Astrocyte (in vitro differentiated cells and primary cell): ENCODE data around the gene NUDT14. TPM values are rescaled to one million over a fixed set of nuclear protein-coding genes. Genes with fewer than 3 reads are reported as not detected.

Experiments
- DNase-seq: peaks from one replicate; pipeline ENCODE4 v3.0.0-alpha.2; 2010; ENCODE audit warnings: low read depth
- FAIRE-seq: peaks from 2 replicates; lab custom pipeline; 2011; peaks lifted over from hg19 to GRCh38; lab: Jason Lieb, UNC
- H2AFZ ChIP-seq: 2 replicates; pipeline ENCODE4 v1.6.0; 2012; ENCODE audit warnings: low read depth, low read length, inconsistent platforms
- H3K27ac ChIP-seq: 2 replicates; pipeline ENCODE4 v1.5.1; 2011; ENCODE audit warnings: low read depth, low read length, inconsistent platforms
- H3K27me3 ChIP-seq: 2 replicates; pipeline ENCODE4 v1.6.0; 2011; ENCODE audit warnings: low read length, inconsistent platforms; ENCODE audit not compliant: insufficient read depth
- H3K36me3 ChIP-seq: 2 replicates; pipeline ENCODE4 v1.5.1; 2011; ENCODE audit warnings: low read length, inconsistent platforms; ENCODE audit not compliant: insufficient read depth
- H3K4me1 ChIP-seq: 2 replicates; pipeline ENCODE4 v1.5.1; 2011; ENCODE audit warnings: low read length, inconsistent platforms; ENCODE audit not compliant: insufficient read depth
- H3K4me2 ChIP-seq: 2 replicates; pipeline ENCODE4 v1.6.0; 2012; ENCODE audit warnings: low read length, inconsistent platforms
- H3K4me3 ChIP-seq: 2 replicates; pipeline ENCODE4 v1.5.1; 2011; ENCODE audit warnings: low read depth, mild to moderate bottlenecking, low read length, inconsistent platforms; ENCODE audit not compliant: insufficient read depth
- H3K79me2 ChIP-seq: 2 replicates; pipeline ENCODE4 v1.6.0; 2012; ENCODE audit warnings: mild to moderate bottlenecking, low read length, inconsistent platforms; ENCODE audit not compliant: insufficient read depth
- H3K9ac ChIP-seq: 2 replicates; pipeline ENCODE4 v1.6.0; 2012; ENCODE audit warnings: mild to moderate bottlenecking, low read length, inconsistent platforms
- H3K9me3 ChIP-seq: 2 replicates; pipeline ENCODE4 v1.5.1; 2012; ENCODE audit warnings: low read depth, mild to moderate bottlenecking, low read length, inconsistent platforms; ENCODE audit not compliant: insufficient read depth
- H4K20me1 ChIP-seq: 2 replicates; pipeline ENCODE4 v1.6.0; 2012; ENCODE audit warnings: low read length, inconsistent platforms; ENCODE audit not compliant: insufficient read depth
- H3K27ac Mint-ChIP-seq: one replicate; pipeline ENCODE4 v1.8.0; 2021; ENCODE audit warnings: mild to moderate bottlenecking, mixed read lengths; ENCODE audit not compliant: unreplicated experiment
- H3K27me3 Mint-ChIP-seq: one replicate; pipeline ENCODE4 v1.8.0; 2021; ENCODE audit warnings: low read depth, mixed read lengths; ENCODE audit not compliant: unreplicated experiment
- H3K36me3 Mint-ChIP-seq: one replicate; pipeline ENCODE4 v1.8.0; 2021; ENCODE audit warnings: low read depth, mixed read lengths; ENCODE audit not compliant: unreplicated experiment
- H3K4me1 Mint-ChIP-seq: one replicate; pipeline ENCODE4 v1.8.0; 2021; ENCODE audit warnings: low read depth, mixed read lengths; ENCODE audit not compliant: unreplicated experiment
- H3K4me3 Mint-ChIP-seq: one replicate; pipeline ENCODE4 v1.8.0; 2021; ENCODE audit warnings: mild to moderate bottlenecking, moderate library complexity, mixed read lengths; ENCODE audit not compliant: unreplicated experiment
- H3K9me3 Mint-ChIP-seq: one replicate; pipeline ENCODE4 v1.8.0; 2021; ENCODE audit warnings: mild to moderate bottlenecking, mixed read lengths; ENCODE audit not compliant: unreplicated experiment
- CTCF ChIP-seq: IDR thresholded peaks from 2 replicates; pipeline ENCODE4 v1.5.1; 2011; ENCODE audit warnings: low read depth, mild to moderate bottlenecking, inconsistent platforms, low read length, moderate library complexity; ENCODE audit not compliant: insufficient read depth
- EZH2 ChIP-seq: IDR thresholded peaks from 2 replicates; pipeline ENCODE4 v1.6.1; 2012; ENCODE audit warnings: mild to moderate bottlenecking, low read length, inconsistent platforms; ENCODE audit not compliant: insufficient read depth
- total RNA-seq: library from RNA; stranded (reverse); gene quantifications from 2 replicates; pipeline ENCODE4 v1.2.1, GENCODE V29; 2021

NUDT14 gene
- total RNA-seq, 1 donor from 2014 or later, result 17.5 TPM

GRCh38 chr14:105153331-105153731 lies 27.8 kb downstream of the NUDT14 start:
- peaks cover 14% of the 10 kb centered on the region for H3K27me3 Mint-ChIP-seq
- H3K36me3 Mint-ChIP-seq, result peaks cover 2% of the 10 kb centered on the region
- Histone ChIP-seq H3K9ac (no peak overlapping the region), H2AFZ (no peak overlapping the region), H3K4me3 (no peak overlapping the region), H3K9me3 (no peaks in the 10 kb centered on the region), H3K27me3 (peaks cover 10% of the 10 kb centered on the region), H3K79me2 (no peaks in the 10 kb centered on the region), H3K36me3 (no peaks in the 10 kb centered on the region), H3K4me2 (no peak overlapping the region), H3K4me1 (no peaks in the 10 kb centered on the region), H3K27ac (no peak overlapping the region), H4K20me1 (no peaks in the 10 kb centered on the region)
- no peak for FAIRE-seq
- TF ChIP-seq EZH2 (no peak), CTCF (no peak)
- no peak for DNase-seq
- H3K4me1 Mint-ChIP-seq, result no peaks in the 10 kb centered on the region
- no peak overlapping the region for H3K4me3 Mint-ChIP-seq
- H3K9me3 Mint-ChIP-seq, result no peaks in the 10 kb centered on the region
- no peak overlapping the region for H3K27ac Mint-ChIP-seq

- Mint-ChIP-seq H3K4me1 (no peaks in the 10 kb centered on the region), H3K9me3 (no peaks in the 10 kb centered on the region), H3K36me3 (peaks cover 2% of the 10 kb centered on the region), H3K4me3 (no peak overlapping the region), H3K27me3 (peaks cover 14% of the 10 kb centered on the region), H3K27ac (no peak overlapping the region)
- Histone ChIP-seq H3K9ac (no peak overlapping the region), H3K9me3 (no peaks in the 10 kb centered on the region), H3K27me3 (peaks cover 10% of the 10 kb centered on the region), H2AFZ (no peak overlapping the region), H3K4me3 (no peak overlapping the region), H3K79me2 (no peaks in the 10 kb centered on the region), H3K4me2 (no peak overlapping the region), H3K36me3 (no peaks in the 10 kb centered on the region), H4K20me1 (no peaks in the 10 kb centered on the region), H3K4me1 (no peaks in the 10 kb centered on the region), H3K27ac (no peak overlapping the region)
- no peak for TF ChIP-seq EZH2
- no peak for TF ChIP-seq CTCF
- DNase-seq (no peak), FAIRE-seq (no peak)
Measured at GRCh38 chr14:105152794-105153241, 28.3 kb downstream of the NUDT14 start.
